Type B pancreatic cell (in vitro differentiated cells): ENCODE results near the gene KLC3. TPM values are rescaled to one million over a fixed set of nuclear protein-coding genes. Genes with fewer than 3 reads are reported as not detected.

Experiments
- DNase-seq: peaks from one replicate; pipeline ENCODE4 v3.0.0; 2021; ENCODE audit warnings: mixed read lengths; ENCODE audit not compliant: unreplicated experiment; ENCODE audit errors: extremely low spot score
- H3K27ac Mint-ChIP-seq: 2 replicates; pipeline ENCODE4 v1.8.0; 2021; ENCODE audit warnings: mild to moderate bottlenecking, mixed read lengths
- H3K27me3 Mint-ChIP-seq: 2 replicates; pipeline ENCODE4 v1.8.0; 2021; ENCODE audit warnings: mixed read lengths
- H3K36me3 Mint-ChIP-seq: 2 replicates; pipeline ENCODE4 v1.8.0; 2021; ENCODE audit warnings: mixed read lengths
- H3K4me1 Mint-ChIP-seq: one replicate; pipeline ENCODE4 v1.8.0; 2021; ENCODE audit warnings: mixed read lengths; ENCODE audit not compliant: unreplicated experiment
- H3K4me3 Mint-ChIP-seq: 2 replicates; pipeline ENCODE4 v1.8.0; 2021; ENCODE audit warnings: mild to moderate bottlenecking, mixed read lengths
- H3K9me3 Mint-ChIP-seq: 2 replicates; pipeline ENCODE4 v1.8.0; 2021; ENCODE audit warnings: mixed read lengths
- total RNA-seq: library from RNA; stranded (reverse); gene quantifications from 2 replicates; pipeline ENCODE4 v1.2.1, GENCODE V29; 2021; ENCODE audit warnings: low replicate concordance
- TF ChIP-seq, protein P1 (sequence below): fragments of 200-600 bp; sonication (generic); conservative IDR thresholded peaks from 2 replicates; pipeline ENCODE4 v1.5.0; 2021; ENCODE audit warnings: antibody characterized with exemption, mild to moderate bottlenecking

KLC3 gene
- total RNA-seq, 1 donor from 2014 or later: 4.9 TPM

DNA sequence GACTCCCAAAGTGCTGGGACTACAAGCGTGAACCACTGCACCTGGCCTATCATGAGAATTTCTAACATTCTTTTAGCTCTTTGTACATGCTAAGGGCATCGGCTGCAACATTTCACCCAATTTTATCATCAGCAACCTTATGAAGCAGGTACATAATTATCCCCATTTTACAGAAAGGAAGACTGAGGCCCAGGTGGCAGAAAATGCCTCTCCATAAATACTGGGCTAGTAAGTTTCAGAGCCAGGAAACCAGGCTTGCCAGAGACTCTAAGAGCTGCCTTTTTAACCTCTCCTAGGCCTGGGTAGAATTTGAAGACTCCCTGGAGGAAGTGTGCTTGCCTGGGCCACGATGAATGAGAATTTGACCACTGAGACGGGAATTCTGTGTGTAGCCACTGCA lies 27.6 kb downstream of the KLC3 start:
- H3K4me3 Mint-ChIP-seq: peak overlapping the region; percentile 36
- DNase-seq: no peak

DNA sequence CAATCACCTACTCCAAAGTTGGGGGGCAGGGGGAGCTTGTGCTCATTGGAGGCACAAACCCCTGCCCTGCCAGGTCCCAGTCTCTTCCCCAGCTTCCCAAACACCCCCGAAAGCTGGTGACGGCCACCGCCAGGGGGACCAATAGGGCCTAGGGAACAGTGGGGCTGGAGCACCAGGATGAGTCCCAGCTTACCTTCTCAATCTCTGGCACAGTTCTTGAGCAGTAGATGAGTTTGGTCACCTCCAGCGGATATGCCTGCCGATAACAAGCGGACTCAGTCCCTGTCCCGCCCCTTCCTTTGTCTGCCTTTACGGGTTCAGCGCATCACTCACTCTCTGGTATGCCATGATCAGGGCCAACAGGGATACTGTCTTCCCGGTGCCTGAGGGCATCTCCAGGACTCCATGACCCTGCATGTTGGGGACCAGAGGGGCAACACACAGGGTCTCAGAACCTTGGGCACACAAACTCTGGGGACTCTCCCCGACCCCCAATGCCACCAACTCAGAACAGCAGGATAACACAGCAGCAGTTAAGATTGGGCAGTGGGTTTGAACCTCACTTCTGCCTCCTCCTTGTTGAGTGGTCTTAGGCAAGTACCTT lies 28.3 kb downstream of the KLC3 start:
- Mint-ChIP-seq H3K27ac (no peak overlapping the region), H3K4me1 (peaks cover 8% of the 10 kb centered on the region), H3K27me3 (no peaks in the 10 kb centered on the region), H3K9me3 (no peaks in the 10 kb centered on the region), H3K36me3 (no peaks in the 10 kb centered on the region), H3K4me3 (peak overlapping the region; percentile 78)
- TF ChIP-seq, protein P1, sequence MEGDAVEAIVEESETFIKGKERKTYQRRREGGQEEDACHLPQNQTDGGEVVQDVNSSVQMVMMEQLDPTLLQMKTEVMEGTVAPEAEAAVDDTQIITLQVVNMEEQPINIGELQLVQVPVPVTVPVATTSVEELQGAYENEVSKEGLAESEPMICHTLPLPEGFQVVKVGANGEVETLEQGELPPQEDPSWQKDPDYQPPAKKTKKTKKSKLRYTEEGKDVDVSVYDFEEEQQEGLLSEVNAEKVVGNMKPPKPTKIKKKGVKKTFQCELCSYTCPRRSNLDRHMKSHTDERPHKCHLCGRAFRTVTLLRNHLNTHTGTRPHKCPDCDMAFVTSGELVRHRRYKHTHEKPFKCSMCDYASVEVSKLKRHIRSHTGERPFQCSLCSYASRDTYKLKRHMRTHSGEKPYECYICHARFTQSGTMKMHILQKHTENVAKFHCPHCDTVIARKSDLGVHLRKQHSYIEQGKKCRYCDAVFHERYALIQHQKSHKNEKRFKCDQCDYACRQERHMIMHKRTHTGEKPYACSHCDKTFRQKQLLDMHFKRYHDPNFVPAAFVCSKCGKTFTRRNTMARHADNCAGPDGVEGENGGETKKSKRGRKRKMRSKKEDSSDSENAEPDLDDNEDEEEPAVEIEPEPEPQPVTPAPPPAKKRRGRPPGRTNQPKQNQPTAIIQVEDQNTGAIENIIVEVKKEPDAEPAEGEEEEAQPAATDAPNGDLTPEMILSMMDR: no peak
- DNase-seq: no peak

More for the DNA sequence above, 27.6 kb downstream of the KLC3 start:
- Mint-ChIP-seq H3K27me3 (no peaks in the 10 kb centered on the region), H3K27ac (no peak overlapping the region), H3K4me1 (peaks cover 8% of the 10 kb centered on the region), H3K36me3 (no peaks in the 10 kb centered on the region), H3K9me3 (no peaks in the 10 kb centered on the region)
- TF ChIP-seq, protein P1: no peak

- Mint-ChIP-seq H3K27me3 (no peaks in the 10 kb centered on the region), H3K9me3 (no peaks in the 10 kb centered on the region), H3K4me3 (peak within 1 kb of the TSS; percentile 97), H3K4me1 (peaks cover 8% of the 10 kb centered on the region), H3K27ac (peak within 1 kb of the TSS; percentile 95), H3K36me3 (no peaks in the 10 kb centered on the region)
- TF ChIP-seq, protein P1: no peak
- peak; percentile 100 for DNase-seq
These were observed 30.1 kb downstream of the KLC3 start, which contains the start of gene ERCC2 for GRCh38 chr19:45370410-45371204. Gene ERCC2 (minus strand): TSS chr19:45370573. CDS start chr19:45370540, 33 bp downstream.

- peaks cover 7% of the 10 kb centered on the region for H3K4me1 Mint-ChIP-seq
- no peak overlapping the region for H3K4me3 Mint-ChIP-seq
- no peaks in the 10 kb centered on the region for H3K9me3 Mint-ChIP-seq
- H3K36me3 Mint-ChIP-seq: no peaks in the 10 kb centered on the region
- H3K27me3 Mint-ChIP-seq: no peaks in the 10 kb centered on the region
- H3K27ac Mint-ChIP-seq: peak overlapping the region; percentile 74
- TF ChIP-seq, protein P1: no peak
- DNase-seq: no peak
These were observed 35.6 kb downstream of the KLC3 start for GRCh38 chr19:45376045-45376724.

DNA sequence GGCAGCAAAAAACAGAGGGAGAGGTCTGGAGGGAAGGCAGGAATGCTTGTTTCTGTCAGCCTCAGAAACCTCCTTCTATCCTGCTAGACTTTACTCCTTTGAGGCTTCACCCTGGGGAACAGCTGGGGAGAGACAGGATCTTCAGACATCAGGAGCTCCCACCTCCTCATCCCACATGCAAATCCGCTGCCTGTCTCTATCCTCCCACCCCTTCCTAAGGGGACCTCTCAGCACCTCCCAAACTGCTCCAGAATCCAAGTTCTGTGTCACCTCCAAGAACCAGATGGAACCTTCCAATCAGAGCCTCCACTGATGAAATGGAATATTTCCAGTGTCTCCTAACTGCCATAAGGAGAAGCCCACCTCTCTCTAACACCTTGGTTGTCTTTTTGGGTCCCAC lies 39.6 kb downstream of the KLC3 start:
- Mint-ChIP-seq H3K4me1 (peaks cover 7% of the 10 kb centered on the region), H3K4me3 (no peak overlapping the region), H3K27me3 (no peaks in the 10 kb centered on the region), H3K36me3 (no peaks in the 10 kb centered on the region), H3K27ac (no peak overlapping the region), H3K9me3 (no peaks in the 10 kb centered on the region)
- DNase-seq: no peak
- TF ChIP-seq, protein P1: no peak
